ENCODE data around the gene MRPS21. TPM values are rescaled to one million over a fixed set of nuclear protein-coding genes. Genes with fewer than 3 reads are reported as not detected.

The MRPS21 gene
- 67.8 TPM for total RNA-seq
- long read RNA-seq, transcript MRPS21-201 (2 exons, 1,462 nt), result minor isoform, 26 of 82 reads
- long read RNA-seq, transcript MRPS21-202 (3 exons, 1,226 nt), result major isoform, 54 of 82 reads
- long read RNA-seq, partial matches to known transcripts, result 0 of 82 reads
- long read RNA-seq, other reads (novel, unspliced or antisense), result 2 of 82 reads

DNA sequence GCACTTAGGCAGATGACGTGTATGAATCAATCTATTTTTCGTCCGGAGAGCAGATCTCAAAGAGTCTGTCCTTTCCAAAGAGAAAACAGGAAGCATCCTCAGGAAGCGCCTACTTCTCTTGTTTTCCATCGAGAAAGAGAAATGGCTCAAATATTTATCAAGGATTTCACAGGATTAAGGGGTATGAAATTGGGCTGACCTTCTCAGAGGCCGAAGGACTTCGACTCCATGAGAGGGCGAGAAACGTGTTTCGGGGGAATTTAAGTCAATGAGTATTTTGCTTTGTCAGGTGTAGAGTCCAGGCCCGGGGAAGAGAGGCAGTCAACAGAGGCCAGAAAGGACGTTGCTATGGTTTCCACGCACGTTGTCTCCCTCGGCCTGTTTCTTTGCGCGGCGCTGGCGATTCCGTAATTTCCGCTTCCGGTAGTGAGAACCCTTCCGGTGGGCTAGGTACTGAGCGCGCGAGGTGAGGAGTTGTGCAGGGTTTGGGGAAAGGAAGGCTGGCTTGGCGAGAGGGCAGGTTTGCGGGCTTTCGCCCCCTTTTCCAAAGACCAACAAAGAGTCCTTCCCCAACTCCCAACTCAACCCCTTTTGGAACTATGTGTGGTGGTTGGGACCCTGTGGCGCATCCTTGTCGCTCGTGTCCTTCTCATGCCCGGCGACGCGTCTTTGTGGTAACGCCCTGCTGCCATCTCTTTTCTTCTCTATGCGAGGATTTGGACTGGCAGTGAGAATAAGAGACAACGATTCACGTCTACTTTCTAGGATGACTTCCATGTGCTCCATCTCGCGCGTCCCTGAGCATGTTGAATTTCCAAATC is at the start of gene MRPS21:
TSS of gene MRPS21 (plus strand) at position 429 of the 821 bp plus-strand sequence. CDS start 506 bp downstream, outside the sequence.
- DNase-seq (ENCODE audit: low spot score), result peak; percentile 94
- intact Hi-C loops (cut with DNase I), result loop anchor here (1.0 kb wide), 1 partner anchor 24 kb away; the partner anchor contains the start of gene APH1A

- intact Hi-C loops (cut with DNase I), result no loop called here
Observed at GRCh38 chr1:150249936-150250335, 43.7 kb upstream of the MRPS21 start.

DNA sequence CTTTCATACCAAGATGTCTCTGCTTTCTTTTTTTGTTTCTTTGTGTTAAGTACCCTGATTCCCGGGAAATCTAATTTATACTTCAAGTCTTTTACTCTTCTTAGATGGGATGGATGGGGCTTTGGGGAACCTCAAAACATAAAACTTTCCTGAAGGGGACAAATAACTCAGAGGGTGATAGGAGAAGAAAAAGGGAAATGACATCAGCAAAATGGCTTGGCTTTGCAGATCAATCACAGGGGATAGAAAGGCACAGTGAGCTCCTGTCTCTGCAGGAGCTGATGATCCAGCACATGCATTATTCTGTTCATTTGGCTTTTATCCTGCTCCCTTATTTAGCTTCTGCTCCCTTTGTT is 37.5 kb upstream of the MRPS21 start:
- intact Hi-C loops (cut with DNase I), result no loop called here
- DNase-seq (ENCODE audit: low spot score), result no peak

More at GRCh38 chr1:150249936-150250335, 43.7 kb upstream of the MRPS21 start:
- no peak for DNase-seq (ENCODE audit: low spot score)

GRCh38 chr1:150256554-150257341 is 36.9 kb upstream of the MRPS21 start:
- intact Hi-C loops (cut with DNase I), result no loop called here
- DNase-seq (ENCODE audit: low spot score), result no peak

- intact Hi-C loops (cut with DNase I), result no loop called here
- DNase-seq (ENCODE audit: low spot score), result no peak
Observed at GRCh38 chr1:150257624-150258585, 35.8 kb upstream of the MRPS21 start, which contains the start of gene CA14. Gene CA14, plus strand, starts transcription at chr1:150257774. Its CDS starts 355 bp downstream, at chr1:150258129.

DNA sequence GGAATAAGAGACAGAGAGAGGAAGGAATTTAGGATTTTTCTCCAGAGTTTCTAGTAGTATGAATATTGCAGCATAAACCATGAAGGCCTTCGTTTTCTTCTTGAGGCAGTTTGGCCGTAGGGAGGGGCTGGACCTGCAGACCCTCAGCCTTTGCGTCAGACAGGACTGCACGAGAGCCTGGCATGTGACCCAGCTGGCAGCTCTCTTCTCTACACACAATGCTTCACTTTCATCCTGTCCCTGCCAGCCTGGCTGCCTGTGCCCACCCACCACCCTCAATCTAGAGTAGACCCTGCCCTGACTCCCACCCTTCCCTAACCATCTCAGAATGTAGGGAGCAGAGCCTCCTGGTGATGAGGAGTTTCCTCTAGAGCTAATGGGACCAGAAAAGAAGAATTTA is 34.4 kb upstream of the MRPS21 start:
- intact Hi-C loops (cut with DNase I), result no loop called here
- DNase-seq (ENCODE audit: low spot score), result no peak

DNA sequence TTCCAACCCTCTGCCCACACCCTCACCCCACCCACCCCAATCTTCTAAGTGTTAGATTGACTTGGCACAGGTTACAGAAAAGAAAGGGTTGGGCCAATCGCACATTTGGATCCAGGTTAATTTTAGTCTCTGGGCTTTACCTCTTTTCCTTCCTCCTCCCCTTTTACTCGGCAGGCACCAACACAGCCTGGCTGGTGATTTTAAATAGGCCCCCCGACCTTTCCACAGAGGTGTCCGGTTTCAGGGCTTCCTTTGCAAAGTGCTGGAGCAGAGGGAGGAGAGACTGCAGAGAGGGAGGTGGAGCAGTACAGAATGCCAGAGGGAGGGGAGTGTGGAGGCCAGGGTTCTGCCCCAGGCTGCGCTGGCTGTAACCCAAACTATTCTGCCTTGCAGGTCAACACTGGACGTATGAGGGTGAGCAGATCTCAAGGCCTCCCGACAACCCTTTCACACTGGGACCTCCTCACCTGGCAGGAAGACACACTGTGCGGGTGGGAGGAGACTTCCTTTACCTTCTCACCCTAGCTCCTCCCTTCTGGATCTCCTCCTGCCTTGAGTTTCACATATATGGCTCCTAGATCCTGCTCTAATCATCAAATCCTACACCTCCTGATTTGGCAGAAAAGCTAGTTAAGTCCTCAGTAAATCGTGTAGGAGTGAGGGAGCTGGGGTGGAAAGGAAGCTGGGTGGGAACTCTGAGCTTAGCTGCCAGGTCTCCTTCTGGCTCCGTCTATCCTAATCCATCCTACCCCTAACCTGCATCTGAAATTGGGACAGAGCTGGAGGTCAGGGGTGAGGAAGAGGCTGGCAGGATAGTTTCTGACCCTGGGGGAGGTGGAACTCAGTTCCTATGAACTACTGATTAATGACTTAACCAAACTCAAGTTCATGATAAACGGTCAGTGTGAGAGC is 33.6 kb upstream of the MRPS21 start:
- no peak for DNase-seq (ENCODE audit: low spot score)
- intact Hi-C loops (cut with DNase I), result no loop called here

DNA sequence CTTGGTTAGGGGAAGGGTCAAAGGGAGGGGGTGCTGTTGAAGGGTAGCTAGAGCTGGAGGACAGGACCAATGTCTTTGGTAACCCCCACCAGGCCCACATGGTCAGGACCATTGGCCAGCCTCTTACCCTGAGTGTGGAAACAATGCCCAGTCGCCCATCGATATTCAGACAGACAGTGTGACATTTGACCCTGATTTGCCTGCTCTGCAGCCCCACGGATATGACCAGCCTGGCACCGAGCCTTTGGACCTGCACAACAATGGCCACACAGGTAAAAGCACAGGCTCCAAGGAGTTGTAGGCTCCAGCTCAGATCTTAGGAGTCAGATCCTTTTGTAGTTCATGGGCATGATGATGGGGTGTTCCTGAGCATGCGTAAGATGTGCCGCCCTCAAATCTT is 32.3 kb upstream of the MRPS21 start:
- DNase-seq (ENCODE audit: low spot score), result no peak
- intact Hi-C loops (cut with DNase I), result no loop called here

DNA sequence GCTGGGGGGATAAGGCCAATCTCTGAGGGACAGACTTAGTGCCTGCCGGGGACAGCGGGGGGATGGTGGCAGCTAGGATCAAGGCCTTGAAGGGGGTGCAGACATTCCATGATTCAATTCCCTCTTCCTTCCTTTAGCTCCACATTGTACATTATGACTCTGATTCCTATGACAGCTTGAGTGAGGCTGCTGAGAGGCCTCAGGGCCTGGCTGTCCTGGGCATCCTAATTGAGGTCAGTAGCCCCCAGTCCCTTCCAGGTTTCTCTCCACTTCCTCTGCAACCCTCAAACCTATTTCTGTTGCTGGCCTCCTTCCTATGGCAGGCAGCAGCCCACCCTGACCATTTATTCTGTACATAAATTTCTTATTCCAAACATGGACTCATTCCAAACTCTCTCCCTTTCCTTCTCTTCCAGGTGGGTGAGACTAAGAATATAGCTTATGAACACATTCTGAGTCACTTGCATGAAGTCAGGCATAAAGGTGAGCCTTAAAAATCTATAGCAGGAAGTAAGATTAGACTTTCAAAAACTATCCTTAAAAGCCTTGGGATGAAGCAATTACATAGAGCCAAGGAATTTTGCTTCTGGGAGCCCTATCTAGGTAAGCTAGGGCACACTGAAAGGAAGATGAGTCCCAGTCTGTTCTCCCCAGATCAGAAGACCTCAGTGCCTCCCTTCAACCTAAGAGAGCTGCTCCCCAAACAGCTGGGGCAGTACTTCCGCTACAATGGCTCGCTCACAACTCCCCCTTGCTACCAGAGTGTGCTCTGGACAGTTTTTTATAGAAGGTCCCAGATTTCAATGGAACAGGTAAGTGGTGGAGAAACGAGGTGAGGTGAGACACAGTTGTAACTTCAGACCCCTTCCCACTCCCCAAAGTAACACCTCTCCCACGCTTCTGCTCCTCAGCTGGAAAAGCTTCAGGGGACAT is 31.0 kb upstream of the MRPS21 start:
- no peak for DNase-seq (ENCODE audit: low spot score)
- intact Hi-C loops (cut with DNase I), result no loop called here

- intact Hi-C loops (cut with DNase I), result no loop called here
- DNase-seq (ENCODE audit: low spot score), result no peak
Observed at GRCh38 chr1:150263549-150263948, 30.1 kb upstream of the MRPS21 start.

GRCh38 chr1:150267896-150268295 is 25.8 kb upstream of the MRPS21 start:
- DNase-seq (ENCODE audit: low spot score), result no peak
- intact Hi-C loops (cut with DNase I), result loop anchor here (1.0 to 5.0 kb wide), 3 partner anchors 14 to 94 kb away; partner anchors contain the start of genes CIART, PRPF3 and RPRD2

- intact Hi-C loops (cut with DNase I), result loop anchor here (1.0 to 5.0 kb wide), 3 partner anchors 14 to 94 kb away; partner anchors contain the start of genes CIART, PRPF3 and RPRD2
- DNase-seq (ENCODE audit: low spot score), result no peak
Observed at GRCh38 chr1:150268340-150268704, 25.3 kb upstream of the MRPS21 start.

- peak; percentile 99 for DNase-seq (ENCODE audit: low spot score)
- intact Hi-C loops (cut with DNase I), result loop anchor here (1.0 to 5.0 kb wide), 5 partner anchors 13 to 93 kb away; partner anchors contain the start of genes ANP32E, CIART, MRPS21 and PRPF3
Observed at GRCh38 chr1:150268705-150269403, 24.8 kb upstream of the MRPS21 start, which contains the start of gene APH1A. Gene APH1A, minus strand, starts transcription at chr1:150269016. Its CDS starts 206 bp downstream, at chr1:150268810.

DNA sequence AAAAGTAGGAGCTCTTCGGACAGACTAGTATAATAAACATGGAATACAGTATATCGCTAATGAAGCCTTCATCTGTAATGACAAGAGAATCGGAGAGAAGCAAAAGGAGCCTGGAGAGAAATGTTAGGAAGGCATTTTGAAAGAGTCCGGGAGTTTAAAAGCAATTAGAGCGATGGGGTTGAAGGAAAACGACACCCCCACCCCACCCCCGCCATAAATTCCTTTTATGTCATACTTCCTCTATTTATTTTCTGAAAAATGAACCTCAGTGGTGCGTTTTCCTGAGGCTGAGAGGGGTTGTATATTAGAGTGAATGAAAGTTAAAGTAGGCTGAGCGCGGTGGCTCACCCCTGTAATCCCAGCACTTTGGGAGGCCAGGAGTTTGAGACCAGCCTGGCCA is 24.2 kb upstream of the MRPS21 start:
- no peak for DNase-seq (ENCODE audit: low spot score)

GRCh38 chr1:150271291-150271959 is 22.2 kb upstream of the MRPS21 start:
- DNase-seq (ENCODE audit: low spot score), result no peak
- intact Hi-C loops (cut with DNase I), result no loop called here

More for the DNA sequence above, 24.2 kb upstream of the MRPS21 start:
- intact Hi-C loops (cut with DNase I), result loop anchor here (1.0 to 5.0 kb wide), 4 partner anchors 24 to 93 kb away; partner anchors contain the start of genes ANP32E, MRPS21, PRPF3 and RPRD2
